Skeletal muscle satellite cell (primary cell): ENCODE data around the gene C2orf66. TPM values are rescaled to one million over a fixed set of nuclear protein-coding genes. Genes with fewer than 3 reads are reported as not detected.

Experiments
- H3K27me3 ChIP-seq: 2 replicates; pipeline ENCODE4 v1.7.0; 2013; ENCODE audit warnings: low read length; ENCODE audit not compliant: control insufficient read depth, insufficient read depth
- H3K36me3 ChIP-seq: 2 replicates; pipeline ENCODE4 v1.7.0; 2013; ENCODE audit warnings: mild to moderate bottlenecking, control low read depth, low read length; ENCODE audit not compliant: insufficient read depth
- H3K4me1 ChIP-seq: 2 replicates; pipeline ENCODE4 v1.7.0; 2013; ENCODE audit warnings: low read length; ENCODE audit not compliant: control insufficient read depth, insufficient read depth
- H3K4me2 ChIP-seq: 2 replicates; pipeline ENCODE4 v1.7.0; 2013; ENCODE audit warnings: mild to moderate bottlenecking, low read length
- H3K4me3 ChIP-seq: 2 replicates; pipeline ENCODE4 v1.7.0; 2013; ENCODE audit warnings: low read length
- H3K9ac ChIP-seq: 2 replicates; pipeline ENCODE4 v1.7.0; 2013; ENCODE audit warnings: mild to moderate bottlenecking, low read depth, low read length, moderate library complexity
- H3K9me3 ChIP-seq: replicated peaks from 2 replicates; pipeline ENCODE4 v1.7.0; 2013; ENCODE audit warnings: mild to moderate bottlenecking, control low read depth, low read length
- total RNA-seq: library from RNA; depleted of rRNA; stranded (reverse); fragments of >200 nt; gene quantifications from 2 replicates; pipeline ENCODE4 v1.2.3, GENCODE V29; 2012; rRNA removed

Gene C2orf66
- under 0.01 TPM in 1 of 2 replicates, not detected in the other for total RNA-seq

GRCh38 chr2:196809260-196809659 lies at the start of gene C2orf66:
Gene C2orf66 (minus strand): TSS chr2:196809355. CDS start chr2:196809336, 19 bp downstream.
- H3K4me1 ChIP-seq: no peaks in the 10 kb centered on the region
- H3K4me2 ChIP-seq: no peak within 1 kb of the TSS
- no peak within 1 kb of the TSS for H3K9ac ChIP-seq
- H3K9me3 ChIP-seq: no peaks in the 10 kb centered on the region
- H3K4me3 ChIP-seq: no peak within 1 kb of the TSS
- no peaks in the 10 kb centered on the region for H3K36me3 ChIP-seq
- no peaks in the 10 kb centered on the region for H3K27me3 ChIP-seq

GRCh38 chr2:196854629-196855028 lies 45.5 kb upstream of the C2orf66 start:
- Histone ChIP-seq H3K27me3 (no peaks in the 10 kb centered on the region), H3K4me2 (no peak overlapping the region), H3K4me1 (no peaks in the 10 kb centered on the region), H3K4me3 (no peak overlapping the region), H3K9ac (no peak overlapping the region), H3K9me3 (no peaks in the 10 kb centered on the region), H3K36me3 (no peaks in the 10 kb centered on the region)

GRCh38 chr2:196853301-196854087 lies 44.3 kb upstream of the C2orf66 start:
- H3K9me3 ChIP-seq: no peaks in the 10 kb centered on the region
- no peaks in the 10 kb centered on the region for H3K4me1 ChIP-seq
- H3K4me2 ChIP-seq: no peak overlapping the region
- no peak overlapping the region for H3K9ac ChIP-seq
- no peaks in the 10 kb centered on the region for H3K36me3 ChIP-seq
- H3K4me3 ChIP-seq: no peak overlapping the region
- no peaks in the 10 kb centered on the region for H3K27me3 ChIP-seq

- no peaks in the 10 kb centered on the region for H3K4me1 ChIP-seq
- H3K9ac ChIP-seq: no peak overlapping the region
- no peaks in the 10 kb centered on the region for H3K36me3 ChIP-seq
- H3K4me2 ChIP-seq: no peak overlapping the region
- H3K9me3 ChIP-seq: no peaks in the 10 kb centered on the region
- H3K27me3 ChIP-seq: no peaks in the 10 kb centered on the region
- H3K4me3 ChIP-seq: no peak overlapping the region
These were observed 41.9 kb upstream of the C2orf66 start for GRCh38 chr2:196851088-196851487.

GRCh38 chr2:196849895-196850294 lies 40.7 kb upstream of the C2orf66 start:
- no peaks in the 10 kb centered on the region for H3K36me3 ChIP-seq
- no peak overlapping the region for H3K4me3 ChIP-seq
- no peaks in the 10 kb centered on the region for H3K27me3 ChIP-seq
- H3K9me3 ChIP-seq: no peaks in the 10 kb centered on the region
- H3K4me1 ChIP-seq: no peaks in the 10 kb centered on the region
- no peak overlapping the region for H3K4me2 ChIP-seq
- H3K9ac ChIP-seq: no peak overlapping the region

- Histone ChIP-seq H3K36me3 (peaks cover 3% of the 10 kb centered on the region), H3K9me3 (no peaks in the 10 kb centered on the region), H3K9ac (no peak overlapping the region), H3K4me2 (no peak overlapping the region), H3K27me3 (no peaks in the 10 kb centered on the region), H3K4me3 (no peak overlapping the region), H3K4me1 (no peaks in the 10 kb centered on the region)
These were observed 37.1 kb upstream of the C2orf66 start for GRCh38 chr2:196846295-196846694.

GRCh38 chr2:196845371-196845770 lies 36.2 kb upstream of the C2orf66 start:
- no peaks in the 10 kb centered on the region for H3K27me3 ChIP-seq
- H3K4me3 ChIP-seq: no peak overlapping the region
- no peak overlapping the region for H3K9ac ChIP-seq
- no peaks in the 10 kb centered on the region for H3K4me1 ChIP-seq
- H3K4me2 ChIP-seq: no peak overlapping the region
- H3K36me3 ChIP-seq: peaks cover 3% of the 10 kb centered on the region
- H3K9me3 ChIP-seq: no peaks in the 10 kb centered on the region

GRCh38 chr2:196840171-196840570 lies 31.0 kb upstream of the C2orf66 start:
- no peaks in the 10 kb centered on the region for H3K27me3 ChIP-seq
- H3K9ac ChIP-seq: no peak overlapping the region
- H3K4me2 ChIP-seq: no peak overlapping the region
- no peak overlapping the region for H3K4me3 ChIP-seq
- peaks cover 9% of the 10 kb centered on the region for H3K36me3 ChIP-seq
- no peaks in the 10 kb centered on the region for H3K9me3 ChIP-seq
- no peaks in the 10 kb centered on the region for H3K4me1 ChIP-seq

GRCh38 chr2:196839574-196839973 lies 30.4 kb upstream of the C2orf66 start:
- no peaks in the 10 kb centered on the region for H3K9me3 ChIP-seq
- no peaks in the 10 kb centered on the region for H3K27me3 ChIP-seq
- H3K36me3 ChIP-seq: peaks cover 9% of the 10 kb centered on the region
- no peak overlapping the region for H3K4me3 ChIP-seq
- no peak overlapping the region for H3K9ac ChIP-seq
- H3K4me1 ChIP-seq: no peaks in the 10 kb centered on the region
- no peak overlapping the region for H3K4me2 ChIP-seq

GRCh38 chr2:196836440-196836839 lies 27.3 kb upstream of the C2orf66 start:
- Histone ChIP-seq H3K4me1 (no peaks in the 10 kb centered on the region), H3K4me3 (no peak overlapping the region), H3K9ac (no peak overlapping the region), H3K9me3 (no peaks in the 10 kb centered on the region), H3K36me3 (peaks cover 6% of the 10 kb centered on the region), H3K27me3 (no peaks in the 10 kb centered on the region), H3K4me2 (no peak overlapping the region)

- H3K4me3 ChIP-seq: no peak overlapping the region
- no peaks in the 10 kb centered on the region for H3K4me1 ChIP-seq
- H3K4me2 ChIP-seq: no peak overlapping the region
- no peaks in the 10 kb centered on the region for H3K9me3 ChIP-seq
- H3K9ac ChIP-seq: no peak overlapping the region
- no peaks in the 10 kb centered on the region for H3K27me3 ChIP-seq
- no peaks in the 10 kb centered on the region for H3K36me3 ChIP-seq
These were observed 21.5 kb upstream of the C2orf66 start for GRCh38 chr2:196830701-196831100.

- H3K4me3 ChIP-seq: no peak overlapping the region
- no peak overlapping the region for H3K4me2 ChIP-seq
- peaks cover 17% of the 10 kb centered on the region for H3K4me1 ChIP-seq
- no peak overlapping the region for H3K9ac ChIP-seq
- H3K36me3 ChIP-seq: no peaks in the 10 kb centered on the region
- H3K9me3 ChIP-seq: no peaks in the 10 kb centered on the region
- H3K27me3 ChIP-seq: no peaks in the 10 kb centered on the region
These were observed 18.2 kb upstream of the C2orf66 start for GRCh38 chr2:196827356-196827755.
